HEK293T (cell line): ENCODE data around the gene ANKMY1.

Source experiments
- BHLHE40 ChIP-seq: fragments of 450-650 bp; IDR thresholded peaks from 2 replicates; pipeline ENCODE4 v1.6.1; 2016; ENCODE audit warnings: mild to moderate bottlenecking, moderate library complexity, borderline replicate concordance
- ELF4 ChIP-seq: fragments of 450-650 bp; IDR thresholded peaks from 2 replicates; pipeline ENCODE4 v1.6.1; 2017; ENCODE audit warnings: antibody characterized with exemption
- FOXA1 ChIP-seq: fragments of 450-650 bp; IDR thresholded peaks from 2 replicates; pipeline ENCODE4 v1.6.1; 2016; ENCODE audit warnings: mild to moderate bottlenecking
- FOXK2 ChIP-seq: fragments of 450-650 bp; IDR thresholded peaks from 2 replicates; pipeline ENCODE4 v1.6.1; 2016; ENCODE audit warnings: mild to moderate bottlenecking
- FOXM1 ChIP-seq: fragments of 450-650 bp; IDR thresholded peaks from 2 replicates; pipeline ENCODE4 v1.6.1; 2017; ENCODE audit warnings: mild to moderate bottlenecking, borderline replicate concordance
- HDGF ChIP-seq: fragments of 450-650 bp; IDR thresholded peaks from 2 replicates; pipeline ENCODE4 v1.6.1; 2017; ENCODE audit warnings: antibody characterized with exemption, borderline replicate concordance
- LEF1 ChIP-seq: fragments of 450-650 bp; IDR thresholded peaks from 2 replicates; pipeline ENCODE4 v1.6.1; 2017; ENCODE audit warnings: mild to moderate bottlenecking, borderline replicate concordance
- NFRKB ChIP-seq: fragments of 450-650 bp; IDR thresholded peaks from 2 replicates; pipeline ENCODE4 v1.6.1; 2016; ENCODE audit warnings: mild to moderate bottlenecking, moderate library complexity
- PKNOX1 ChIP-seq: fragments of 450-650 bp; IDR thresholded peaks from 2 replicates; pipeline ENCODE4 v1.6.1; 2016
- SP1 ChIP-seq: fragments of 450-650 bp; IDR thresholded peaks from 2 replicates; pipeline ENCODE4 v1.6.1; 2017
- SUZ12 ChIP-seq: fragments of 450-650 bp; IDR thresholded peaks from 2 replicates; pipeline ENCODE4 v1.6.1; 2016; ENCODE audit warnings: mild to moderate bottlenecking
- TARDBP ChIP-seq: fragments of 450-650 bp; IDR thresholded peaks from 2 replicates; pipeline ENCODE4 v1.6.1; 2016
- ZNF384 ChIP-seq: fragments of 450-650 bp; IDR thresholded peaks from 2 replicates; pipeline ENCODE4 v1.6.1; 2016

GRCh38 chr2:240590681-240591111 is 32.9 kb upstream of the ANKMY1 start:
- TF ChIP-seq TARDBP = no peak
- no peak for TF ChIP-seq FOXM1
- no peak for TF ChIP-seq FOXA1
- TF ChIP-seq ZNF384 = no peak
- TF ChIP-seq BHLHE40 = no peak
- no peak for TF ChIP-seq LEF1
- TF ChIP-seq SUZ12 = no peak
- no peak for TF ChIP-seq SP1
- TF ChIP-seq NFRKB = no peak
- no peak for TF ChIP-seq ELF4
- no peak for TF ChIP-seq PKNOX1
- TF ChIP-seq HDGF = no peak
- TF ChIP-seq FOXK2 = no peak
